GM12801 (cell line): Measurements from ENCODE around the gene PNO1.

ENCODE experiments used
- CTCF ChIP-seq: IDR thresholded peaks from one replicate; pipeline ENCODE4 v1.5.1; 2011; ENCODE audit warnings: control low read depth; ENCODE audit not compliant: insufficient read length; ENCODE audit errors: extremely low read depth

Gene PNO1

GRCh38 chr2:68122680-68122964, 35.1 kb upstream of the PNO1 start:
- no peak for TF ChIP-seq CTCF

GRCh38 chr2:68124321-68124720, 33.4 kb upstream of the PNO1 start:
- TF ChIP-seq CTCF = no peak

GRCh38 chr2:68125821-68126220, 31.9 kb upstream of the PNO1 start:
- TF ChIP-seq CTCF = no peak

- no peak for TF ChIP-seq CTCF
Measured at GRCh38 chr2:68126561-68126960, 31.1 kb upstream of the PNO1 start.

- no peak for TF ChIP-seq CTCF
Measured at GRCh38 chr2:68127358-68128242, 30.1 kb upstream of the PNO1 start.

GRCh38 chr2:68134120-68134519, 23.6 kb upstream of the PNO1 start:
- TF ChIP-seq CTCF = no peak

- no peak for TF ChIP-seq CTCF
Measured at GRCh38 chr2:68134554-68134953, 23.1 kb upstream of the PNO1 start.
